ENCODE data around the gene CEBPE.

CEBPE gene

GRCh38 chr14:23080474-23080873 is 38.6 kb downstream of the CEBPE start:
- in situ Hi-C loops (cut with HindIII; ENCODE audit: low pct_ligation_motif_present, low sequenced_read_pairs): no loop called here
- no peak for TF ChIP-seq CTCF (IDR thresholded peaks at IDR 0.05; ENCODE audit: low read depth, low read length, missing control alignments)
- H3K4me3 ChIP-seq (ENCODE audit: low read depth, low read length): no peak overlapping the region
- H3K36me3 ChIP-seq (replicated peaks): peaks cover 59% of the 10 kb centered on the region
- no peaks in the 10 kb centered on the region for H3K27me3 ChIP-seq (replicated peaks)
- DNase-seq: no peak
- H3K27ac ChIP-seq: no peak overlapping the region

GRCh38 chr14:23079716-23080115 is 39.3 kb downstream of the CEBPE start:
- TF ChIP-seq CTCF (IDR thresholded peaks at IDR 0.05; ENCODE audit: low read depth, low read length, missing control alignments): no peak
- in situ Hi-C loops (cut with HindIII; ENCODE audit: low pct_ligation_motif_present, low sequenced_read_pairs): no loop called here
- peak overlapping the region; percentile 82 for H3K27ac ChIP-seq
- DNase-seq: no peak
- H3K4me3 ChIP-seq (ENCODE audit: low read depth, low read length): no peak overlapping the region
- H3K27me3 ChIP-seq (replicated peaks): no peaks in the 10 kb centered on the region
- peaks cover 59% of the 10 kb centered on the region for H3K36me3 ChIP-seq (replicated peaks)

DNA sequence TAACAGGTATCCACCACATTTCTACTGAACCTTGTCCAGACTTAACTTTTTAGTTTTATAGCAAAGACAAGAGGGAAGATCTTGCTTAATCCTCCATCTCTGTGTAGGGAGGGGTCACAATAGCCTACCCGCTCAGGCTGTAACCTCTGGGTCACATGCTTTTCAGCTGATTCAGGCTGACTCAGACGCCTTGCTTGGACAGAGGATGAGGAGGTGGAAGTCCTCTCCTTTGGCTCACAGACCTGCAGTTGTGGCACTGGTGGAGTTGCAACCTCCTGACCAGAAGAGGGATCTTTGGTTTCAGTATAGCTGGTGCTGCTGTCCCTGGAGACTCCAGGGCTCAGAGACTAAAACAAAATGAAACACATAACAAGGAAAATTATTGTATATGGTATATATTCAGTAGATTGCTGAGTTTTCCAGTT is 40.4 kb downstream of the CEBPE start:
- H3K27me3 ChIP-seq (replicated peaks): no peaks in the 10 kb centered on the region
- H3K27ac ChIP-seq: peak overlapping the region; percentile 82
- in situ Hi-C loops (cut with HindIII; ENCODE audit: low pct_ligation_motif_present, low sequenced_read_pairs): no loop called here
- TF ChIP-seq CTCF (IDR thresholded peaks at IDR 0.05; ENCODE audit: low read depth, low read length, missing control alignments): peak; percentile 13
- no peak overlapping the region for H3K4me3 ChIP-seq (ENCODE audit: low read depth, low read length)
- peaks cover 66% of the 10 kb centered on the region for H3K36me3 ChIP-seq (replicated peaks)
- DNase-seq: peak; percentile 94

GRCh38 chr14:23077962-23078361 is 41.1 kb downstream of the CEBPE start:
- peak overlapping the region; percentile 82 for H3K27ac ChIP-seq
- TF ChIP-seq CTCF (IDR thresholded peaks at IDR 0.05; ENCODE audit: low read depth, low read length, missing control alignments): no peak
- no peak overlapping the region for H3K4me3 ChIP-seq (ENCODE audit: low read depth, low read length)
- peaks cover 64% of the 10 kb centered on the region for H3K36me3 ChIP-seq (replicated peaks)
- no peaks in the 10 kb centered on the region for H3K27me3 ChIP-seq (replicated peaks)
- in situ Hi-C loops (cut with HindIII; ENCODE audit: low pct_ligation_motif_present, low sequenced_read_pairs): no loop called here
- no peak for DNase-seq

GRCh38 chr14:23076785-23077408 is 42.2 kb downstream of the CEBPE start:
- H3K4me3 ChIP-seq (ENCODE audit: low read depth, low read length): no peak overlapping the region
- TF ChIP-seq CTCF (IDR thresholded peaks at IDR 0.05; ENCODE audit: low read depth, low read length, missing control alignments): peak; percentile 64
- H3K36me3 ChIP-seq (replicated peaks): peaks cover 70% of the 10 kb centered on the region
- H3K27me3 ChIP-seq (replicated peaks): no peaks in the 10 kb centered on the region
- no peak for DNase-seq
- H3K27ac ChIP-seq: no peak overlapping the region
- in situ Hi-C loops (cut with HindIII; ENCODE audit: low pct_ligation_motif_present, low sequenced_read_pairs): no loop called here

- Histone ChIP-seq H3K27me3 (replicated peaks) (no peaks in the 10 kb centered on the region), H3K27ac (no peak overlapping the region), H3K36me3 (replicated peaks) (peaks cover 55% of the 10 kb centered on the region), H3K4me3 (ENCODE audit: low read depth, low read length) (no peak overlapping the region)
- no peak for DNase-seq
- in situ Hi-C loops (cut with HindIII; ENCODE audit: low pct_ligation_motif_present, low sequenced_read_pairs): no loop called here
- no peak for TF ChIP-seq CTCF (IDR thresholded peaks at IDR 0.05; ENCODE audit: low read depth, low read length, missing control alignments)
These were observed 44.1 kb downstream of the CEBPE start for GRCh38 chr14:23074906-23075305.

Data from brain microvascular endothelial cell (primary cell).